ENCODE measurements around the gene ABCC2.

GRCh38 chr10:99777918-99778714, 4.3 kb upstream of the ABCC2 start:
- TF ChIP-seq ZNF408 (CRISPR knock-in tag; IDR thresholded peaks at IDR 0.05; ENCODE audit: low read depth) (no peak), CHD2 (IDR thresholded peaks at IDR 0.05; ENCODE audit: low read depth, low read length) (no peak), TEAD4 (IDR thresholded peaks at IDR 0.05; ENCODE audit: low read length) (no peak), TEAD4 (CRISPR knock-in tag; IDR thresholded peaks at IDR 0.05; ENCODE audit: borderline replicate concordance) (no peak), CEBPB (tag; IDR thresholded peaks at IDR 0.05) (no peak), CTCF (IDR thresholded peaks at IDR 0.05 in 2 of 3, conservative IDR thresholded peaks at IDR 0.05 in 1 of 3; ENCODE audit: insufficient read depth in 2 of 3, low read depth in 1 of 3, low read length in 3 of 3) (no peak), STAT6 (CRISPR knock-in tag; IDR thresholded peaks at IDR 0.05) (no peak), RBM39 (optimal IDR thresholded peaks at IDR 0.05; ENCODE audit: low read depth, low read length) (no peak)
